Measurements from ENCODE around the gene NCOA3.
"Not testable (repeated sequence)": the region's sequence is repeated elsewhere in the genome, so short reads cannot be mapped to it uniquely, and the experiment has no call there.

NCOA3 gene

GRCh38 chr20:47455133-47456040 lies 46.3 kb upstream of the NCOA3 start:
- ChIA-PET POLR2A (no interaction called here), CTCF (no interaction called here)
- no peak for DNase-seq (ENCODE audit: extremely low spot score)
- TF ChIP-seq FOXK2 (IDR thresholded peaks at IDR 0.05) = no peak
- TF ChIP-seq BHLHE40 (IDR thresholded peaks at IDR 0.05; ENCODE audit: borderline replicate concordance) = no peak
- TF ChIP-seq FOXM1 (IDR thresholded peaks at IDR 0.05; ENCODE audit: borderline replicate concordance) = no peak
- no peak for TF ChIP-seq ZNF384 (IDR thresholded peaks at IDR 0.05)
- TF ChIP-seq L3MBTL2 (conservative IDR thresholded peaks at IDR 0.05) = no peak
- TF ChIP-seq HDGF (IDR thresholded peaks at IDR 0.05; ENCODE audit: borderline replicate concordance) = no peak
- no peak for TF ChIP-seq SP1 (IDR thresholded peaks at IDR 0.05)
- TF ChIP-seq TARDBP (IDR thresholded peaks at IDR 0.05) = no peak
- TF ChIP-seq CTBP1 (IDR thresholded peaks at IDR 0.05; ENCODE audit: borderline replicate concordance) = no peak
- no peak for TF ChIP-seq SUZ12 (IDR thresholded peaks at IDR 0.05)
- no peak for TF ChIP-seq FOXA1 (IDR thresholded peaks at IDR 0.05)
- TF ChIP-seq ARNT (IDR thresholded peaks at IDR 0.05) = no peak
- no peak for TF ChIP-seq NFRKB (IDR thresholded peaks at IDR 0.05)

DNA sequence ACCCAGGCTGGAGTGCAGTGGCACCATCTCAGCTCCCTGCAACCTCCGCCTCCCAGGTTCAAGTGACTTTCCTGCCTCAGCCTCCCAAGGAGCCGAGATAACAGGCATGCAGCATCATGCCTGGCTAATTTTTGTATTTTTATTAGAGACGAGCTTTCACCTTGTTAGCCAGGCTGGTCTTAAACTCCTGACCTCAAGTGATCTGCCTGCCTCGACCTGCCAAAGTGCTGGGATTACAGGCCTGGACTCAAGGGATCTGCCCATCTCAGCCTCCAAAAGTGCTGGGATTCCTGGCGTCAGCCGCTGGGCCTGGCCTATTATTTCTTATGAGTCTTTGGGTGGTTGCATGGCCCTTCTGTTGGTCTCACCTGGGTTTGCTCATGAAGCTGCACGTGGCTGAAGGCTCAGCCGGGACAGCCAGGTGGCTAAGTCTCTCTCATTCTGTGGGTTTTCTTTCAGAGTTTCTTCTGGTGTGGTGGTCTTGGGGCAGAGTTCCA lies 45.6 kb upstream of the NCOA3 start:
- ChIA-PET POLR2A (no interaction called here), CTCF (interaction anchor here (0.8 kb wide), 1 partner anchor 74 kb away, joined by 4 read pairs; no protein-coding TSS in a partner anchor)
- TF ChIP-seq NFRKB (IDR thresholded peaks at IDR 0.05) = no peak
- no peak for TF ChIP-seq SUZ12 (IDR thresholded peaks at IDR 0.05)
- no peak for TF ChIP-seq BHLHE40 (IDR thresholded peaks at IDR 0.05; ENCODE audit: borderline replicate concordance)
- no peak for TF ChIP-seq PKNOX1 (IDR thresholded peaks at IDR 0.05)
- no peak for TF ChIP-seq ELF4 (IDR thresholded peaks at IDR 0.05)
- no peak for DNase-seq (ENCODE audit: extremely low spot score)

- ChIA-PET CTCF (no interaction called here), POLR2A (no interaction called here)
- no peak for DNase-seq (ENCODE audit: extremely low spot score)
- TF ChIP-seq HDGF (IDR thresholded peaks at IDR 0.05; ENCODE audit: borderline replicate concordance) (no peak), FOXK2 (IDR thresholded peaks at IDR 0.05) (no peak), SP1 (IDR thresholded peaks at IDR 0.05) (no peak), ELF4 (IDR thresholded peaks at IDR 0.05) (no peak), PKNOX1 (IDR thresholded peaks at IDR 0.05) (no peak), TARDBP (IDR thresholded peaks at IDR 0.05) (no peak), LEF1 (IDR thresholded peaks at IDR 0.05; ENCODE audit: borderline replicate concordance) (no peak)
These were observed 44.5 kb upstream of the NCOA3 start for GRCh38 chr20:47456952-47457724.

- DNase-seq (ENCODE audit: extremely low spot score); POLR2A ChIA-PET: not testable (repeated sequence)
- CTCF ChIA-PET = interaction anchor here (0.7 kb wide), 1 partner anchor 49 kb away, joined by 6 read pairs; no protein-coding TSS in a partner anchor
These were observed 43.2 kb upstream of the NCOA3 start for GRCh38 chr20:47458280-47459050.

GRCh38 chr20:47459344-47460073 lies 42.2 kb upstream of the NCOA3 start:
- DNase-seq (ENCODE audit: extremely low spot score) = no peak
- ChIA-PET POLR2A (no interaction called here), CTCF (interaction anchor here (0.7 kb wide), 1 partner anchor 48 kb away, joined by 6 read pairs; no protein-coding TSS in a partner anchor)
- TF ChIP-seq SUZ12 (IDR thresholded peaks at IDR 0.05) = no peak
- no peak for TF ChIP-seq LEF1 (IDR thresholded peaks at IDR 0.05; ENCODE audit: borderline replicate concordance)
- no peak for TF ChIP-seq FOXK2 (IDR thresholded peaks at IDR 0.05)
- TF ChIP-seq L3MBTL2 (conservative IDR thresholded peaks at IDR 0.05) = no peak
- no peak for TF ChIP-seq TARDBP (IDR thresholded peaks at IDR 0.05)
- no peak for TF ChIP-seq HDGF (IDR thresholded peaks at IDR 0.05; ENCODE audit: borderline replicate concordance)
- no peak for TF ChIP-seq SP1 (IDR thresholded peaks at IDR 0.05)
- TF ChIP-seq ELF4 (IDR thresholded peaks at IDR 0.05) = no peak
- no peak for TF ChIP-seq ARNT (IDR thresholded peaks at IDR 0.05)
- no peak for TF ChIP-seq BHLHE40 (IDR thresholded peaks at IDR 0.05; ENCODE audit: borderline replicate concordance)
- no peak for TF ChIP-seq NFRKB (IDR thresholded peaks at IDR 0.05)
- TF ChIP-seq ZNF384 (IDR thresholded peaks at IDR 0.05) = no peak

- DNase-seq (ENCODE audit: extremely low spot score); CTCF ChIA-PET; POLR2A ChIA-PET: not testable (repeated sequence)
These were observed 41.0 kb upstream of the NCOA3 start for GRCh38 chr20:47460761-47461112.
